GM21529 (cell line): ENCODE measurements around the gene CNPY1.

Source experiments
- ATAC-seq: cut with Tn5 transposase; IDR thresholded peaks from one replicate; pipeline ENCODE4 v1.9.1; 2021; ENCODE audit not compliant: unreplicated experiment

Gene CNPY1

GRCh38 chr7:155457544-155458110 is 88.7 kb downstream of the CNPY1 start:
- ATAC-seq: no peak

GRCh38 chr7:155456738-155457543 is 89.4 kb downstream of the CNPY1 start:
- no peak for ATAC-seq

GRCh38 chr7:155455776-155456737 is 90.3 kb downstream of the CNPY1 start:
- ATAC-seq: no peak

- ATAC-seq: no peak
These were observed 91.1 kb downstream of the CNPY1 start for GRCh38 chr7:155455132-155455693.

- ATAC-seq: no peak
These were observed 91.9 kb downstream of the CNPY1 start for GRCh38 chr7:155454183-155455112.

- ATAC-seq: no peak
These were observed 92.8 kb downstream of the CNPY1 start for GRCh38 chr7:155453296-155454182.

GRCh38 chr7:155452505-155453295 is 93.7 kb downstream of the CNPY1 start:
- ATAC-seq: no peak

- no peak for ATAC-seq
These were observed 94.5 kb downstream of the CNPY1 start for GRCh38 chr7:155451840-155452239.
